GM21390 (cell line): ENCODE results near the gene TCF7.
"Not testable (repeated sequence)": the region's sequence is repeated elsewhere in the genome, so short reads cannot be mapped to it uniquely, and the experiment has no call there.

Experiments used
- ATAC-seq: cut with Tn5 transposase; IDR thresholded peaks from one replicate; pipeline ENCODE4 v1.9.1; 2021; ENCODE audit not compliant: unreplicated experiment

TCF7 gene

GRCh38 chr5:134143431-134143830 lies 28.9 kb downstream of the TCF7 start:
- no peak for ATAC-seq

DNA sequence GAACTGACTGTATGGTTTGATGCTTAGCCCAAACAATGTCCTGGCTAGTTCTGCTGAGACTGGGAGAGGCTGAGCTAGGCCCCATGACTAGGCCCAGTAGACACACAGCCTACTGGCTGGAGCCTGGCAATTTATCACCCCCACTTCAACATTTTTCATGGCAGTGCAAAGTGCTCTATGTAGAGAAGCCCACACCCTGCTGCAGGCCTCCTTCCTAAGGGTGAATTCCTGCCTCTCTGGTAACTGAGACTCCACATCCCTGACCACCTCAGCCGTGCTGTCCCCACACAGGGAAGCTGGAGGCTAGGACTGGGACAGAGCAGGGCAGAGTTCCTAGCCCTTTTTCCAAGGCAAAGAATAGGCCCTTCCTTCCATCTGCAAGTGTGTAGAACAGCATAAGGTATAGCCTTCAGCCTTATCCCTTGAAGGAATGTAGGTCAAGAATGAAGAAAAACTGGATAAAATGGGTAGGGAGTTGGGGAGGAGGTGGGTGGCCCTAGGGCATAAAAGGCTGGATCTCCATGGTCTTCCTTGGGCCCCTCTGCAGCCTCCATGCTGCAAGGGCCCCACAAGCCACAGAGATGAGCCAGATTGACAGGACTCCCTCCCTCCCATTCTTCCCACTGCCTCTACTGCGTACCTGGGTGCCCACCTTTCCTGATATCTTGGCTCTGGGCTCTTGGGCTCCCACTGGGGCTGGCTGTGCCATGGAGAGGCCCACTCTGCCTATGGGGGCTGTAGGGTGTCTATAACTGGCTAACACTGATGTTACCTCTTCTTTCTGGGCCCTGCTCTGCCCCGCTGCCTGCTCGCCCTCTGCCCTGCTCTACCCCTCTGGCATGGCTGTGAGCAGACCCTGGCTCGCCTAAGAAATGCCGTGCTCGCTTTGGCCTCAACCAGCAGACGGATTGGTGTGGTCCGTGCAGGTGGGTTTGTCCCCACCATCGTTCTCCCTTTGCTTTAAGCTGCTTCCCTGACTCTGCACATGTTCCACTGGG lies 29.8 kb downstream of the TCF7 start:
- no peak for ATAC-seq

DNA sequence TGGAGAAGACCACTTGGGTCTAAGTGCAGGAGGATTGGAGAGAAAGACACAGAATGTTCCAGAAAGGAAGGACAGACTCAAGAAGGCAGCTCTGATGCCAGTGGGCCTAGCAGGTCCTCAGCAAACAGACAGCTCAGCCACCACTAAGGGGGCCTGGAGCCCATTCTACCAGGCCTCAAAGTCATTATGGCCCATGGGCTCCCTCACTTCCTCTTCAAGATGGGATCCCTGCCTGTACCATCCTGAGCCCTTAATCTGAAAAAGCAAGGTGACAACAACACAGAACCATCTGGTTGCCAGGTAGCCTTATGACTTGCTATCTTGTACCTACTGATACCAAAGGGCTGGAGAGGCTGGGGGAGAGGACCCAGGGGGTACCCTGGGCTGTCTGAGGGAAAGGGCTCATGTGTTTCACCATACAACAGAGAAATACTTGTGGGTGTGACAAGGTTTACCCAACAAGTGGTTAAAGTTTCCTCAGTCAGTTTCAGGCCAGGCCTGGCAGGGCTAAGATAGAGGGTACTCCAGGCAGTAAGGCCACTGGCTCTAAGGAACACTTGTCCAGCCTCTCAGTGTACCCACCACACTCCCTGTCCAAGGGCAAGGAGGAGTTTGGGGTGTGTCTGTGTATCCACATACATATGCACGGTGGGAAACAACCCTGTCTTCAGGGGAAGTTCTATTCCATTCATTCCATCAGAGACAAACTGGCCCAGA lies 30.7 kb downstream of the TCF7 start:
- ATAC-seq, result no peak

GRCh38 chr5:134145779-134146581 lies 31.5 kb downstream of the TCF7 start:
- ATAC-seq, result peak; percentile 65

DNA sequence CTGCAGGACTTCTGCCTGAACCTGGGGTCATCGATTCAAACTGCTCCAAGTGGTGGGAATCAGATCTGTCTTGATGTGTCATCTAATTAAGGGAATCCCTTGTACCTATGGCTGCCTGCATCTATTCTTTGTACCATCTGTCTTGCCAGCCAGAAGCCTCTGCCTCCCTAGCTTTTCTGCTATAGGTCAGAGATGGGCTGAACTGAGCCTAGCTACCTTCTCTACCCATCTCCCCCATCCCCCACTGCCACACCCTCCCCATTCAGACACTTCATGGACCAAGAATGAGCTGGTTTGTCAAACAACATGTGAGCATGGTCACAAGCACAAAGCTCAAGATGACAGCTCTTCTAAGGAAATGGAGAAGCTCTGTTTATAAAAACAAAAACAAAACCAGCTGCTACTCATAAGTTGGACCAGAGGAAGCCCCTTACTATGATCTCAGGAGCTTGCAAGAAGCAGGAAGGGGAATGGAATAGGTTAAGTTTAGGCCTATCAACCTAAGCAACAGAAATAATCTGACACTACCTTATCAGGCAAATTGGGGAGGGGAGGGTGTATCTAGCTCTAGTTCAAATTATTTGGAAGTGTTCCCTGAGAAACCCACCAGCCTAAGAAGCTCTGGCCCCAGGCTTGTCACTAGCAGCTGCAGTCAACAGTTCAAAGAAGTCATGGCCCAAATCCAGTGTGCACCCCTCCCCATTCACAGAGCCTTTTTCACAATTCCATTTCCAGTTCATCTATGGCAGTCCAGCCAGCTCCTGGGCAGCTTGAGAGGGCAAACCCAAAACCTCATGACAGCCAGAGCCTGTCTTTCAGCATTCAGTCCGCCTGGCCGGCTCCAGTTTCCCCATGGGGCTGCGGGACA lies 32.4 kb downstream of the TCF7 start:
- no peak for ATAC-seq

DNA sequence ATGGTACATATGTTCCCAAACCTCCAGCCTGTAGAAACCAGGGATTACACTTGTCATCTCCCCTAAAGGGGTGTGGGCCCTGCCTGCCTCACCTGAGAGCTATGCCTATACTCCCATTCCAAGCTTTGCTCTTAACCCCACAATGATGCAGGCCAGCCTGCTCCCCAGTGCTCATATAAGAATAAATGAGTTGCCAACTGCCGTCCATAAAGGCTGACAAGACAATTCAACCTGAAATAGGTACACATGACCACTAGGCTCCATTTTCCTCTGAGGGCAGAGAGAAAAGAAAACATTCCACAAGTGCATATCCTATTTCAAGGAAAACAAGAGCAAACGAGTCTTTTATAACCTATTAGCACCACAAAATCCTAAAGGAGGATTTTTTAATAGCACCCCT lies 33.8 kb downstream of the TCF7 start:
- ATAC-seq, result no peak

DNA sequence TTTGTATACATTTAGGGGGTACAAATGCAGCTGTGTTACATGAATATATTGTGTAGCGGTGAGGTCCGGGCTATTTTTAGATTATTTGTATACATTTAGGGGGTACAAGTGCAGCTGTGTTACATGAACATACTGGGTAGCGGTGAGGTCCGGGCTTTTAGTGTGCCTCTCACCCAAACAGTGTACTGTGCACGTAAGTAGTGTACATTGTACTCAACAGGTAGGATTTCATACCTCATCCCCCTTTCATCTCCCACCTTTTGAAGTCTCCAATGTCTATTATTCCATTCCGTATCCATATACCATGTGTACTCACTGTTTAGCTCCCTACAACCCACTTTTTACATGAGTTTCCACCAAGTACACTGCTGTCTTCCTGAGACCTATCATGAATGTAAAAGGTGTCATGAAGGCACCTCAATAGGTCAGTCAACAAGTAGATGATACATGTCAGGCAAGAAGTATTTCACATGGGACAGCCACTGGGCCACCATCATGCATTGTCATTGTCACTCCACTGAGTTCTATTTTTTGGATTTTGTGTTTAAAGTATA lies 34.6 kb downstream of the TCF7 start:
- no peak for ATAC-seq

- no peak for ATAC-seq
Observed at GRCh38 chr5:134149571-134150303, 35.3 kb downstream of the TCF7 start.

DNA sequence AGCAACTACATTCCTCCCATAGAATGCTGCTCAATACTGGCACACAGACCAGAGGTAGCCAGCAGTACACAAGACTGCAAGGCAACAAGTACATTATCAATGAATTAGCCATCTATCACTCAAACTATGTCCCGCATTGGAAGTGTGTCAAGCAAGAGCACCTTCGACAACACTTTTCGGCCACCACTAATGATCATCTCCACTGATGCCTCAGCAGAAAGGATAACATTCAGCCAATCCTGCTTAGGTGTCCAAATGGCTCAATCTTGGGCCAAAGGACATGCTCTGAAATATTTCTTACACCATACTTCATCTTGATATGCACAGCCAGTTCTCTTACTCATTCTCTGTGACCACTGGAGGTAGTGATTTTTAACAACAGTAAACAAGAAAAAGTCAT lies 37.2 kb downstream of the TCF7 start:
- no peak for ATAC-seq

DNA sequence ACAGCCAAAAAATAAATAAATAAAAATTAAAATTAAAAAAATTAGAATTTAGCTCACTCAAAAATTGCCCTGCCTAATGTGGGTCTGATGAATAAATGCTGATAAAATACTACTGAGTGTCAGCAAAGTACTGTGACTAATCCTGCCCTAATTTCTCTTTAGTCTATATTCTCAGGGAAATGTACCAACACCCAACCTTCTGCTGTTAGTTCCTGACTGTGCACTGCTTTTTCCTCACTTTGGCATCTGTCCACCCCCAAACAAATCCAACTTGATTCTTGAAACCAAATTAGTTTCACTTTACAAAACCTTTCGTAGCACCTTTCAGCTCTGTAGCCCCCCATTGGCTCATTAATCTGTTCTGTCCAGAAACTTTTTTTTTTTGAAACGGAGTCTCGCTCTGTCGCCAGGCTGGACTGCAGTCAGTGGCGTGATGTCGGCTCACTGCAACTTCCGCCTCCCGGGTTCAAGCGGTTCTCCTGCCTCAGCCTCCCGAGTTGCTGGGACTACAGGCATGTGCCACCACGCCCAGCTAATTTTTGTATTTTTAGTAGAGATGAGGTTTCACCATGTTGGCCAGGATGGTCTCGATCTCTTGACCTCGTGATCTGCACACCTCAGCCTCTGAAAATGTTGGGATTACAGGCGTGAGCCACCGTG lies 37.8 kb downstream of the TCF7 start:
- ATAC-seq, result not testable (repeated sequence)

GRCh38 chr5:134153241-134153640 lies 38.8 kb downstream of the TCF7 start:
- ATAC-seq, result no peak

DNA sequence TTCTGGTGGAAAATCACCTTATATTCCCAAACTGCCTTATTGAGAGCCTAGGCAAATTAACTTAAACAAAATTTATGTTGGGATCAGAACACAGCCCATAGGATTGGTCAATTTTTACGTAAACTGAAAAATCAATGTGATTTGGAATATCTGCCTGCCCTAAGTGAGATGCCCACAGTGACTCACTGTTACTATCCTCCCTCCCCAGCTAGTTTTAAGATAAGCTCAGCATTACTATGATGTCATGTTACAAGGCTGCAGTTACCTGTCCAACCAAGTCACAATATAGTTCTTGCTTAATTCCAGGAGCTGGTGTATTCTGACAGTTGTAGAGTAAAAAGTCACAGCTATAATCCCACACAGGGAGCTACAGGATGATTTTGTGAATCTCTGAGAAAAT lies 39.2 kb downstream of the TCF7 start:
- no peak for ATAC-seq

- ATAC-seq, result no peak
Observed at GRCh38 chr5:134161513-134162395, 47.3 kb downstream of the TCF7 start.

GRCh38 chr5:134162592-134162991 lies 48.1 kb downstream of the TCF7 start:
- ATAC-seq, result no peak

DNA sequence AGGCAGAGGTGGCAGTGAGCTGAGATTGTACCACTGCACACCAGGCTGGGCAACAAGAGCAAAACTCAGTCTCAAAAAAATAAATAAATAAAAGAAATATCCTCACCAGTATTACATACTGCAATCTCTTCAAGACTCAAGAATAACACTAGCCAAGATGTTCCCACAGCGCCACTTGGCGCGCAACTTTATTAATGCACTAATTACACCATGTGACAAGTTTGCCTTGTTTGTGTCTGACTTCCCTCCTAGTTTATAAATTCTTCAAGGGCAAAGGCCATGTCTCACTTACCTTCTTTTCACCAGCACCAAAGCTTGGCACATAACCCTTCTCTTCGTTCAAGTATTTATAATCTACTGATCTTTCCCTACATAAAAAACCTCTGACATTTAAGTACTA lies 57.5 kb downstream of the TCF7 start:
- ATAC-seq, result no peak

DNA sequence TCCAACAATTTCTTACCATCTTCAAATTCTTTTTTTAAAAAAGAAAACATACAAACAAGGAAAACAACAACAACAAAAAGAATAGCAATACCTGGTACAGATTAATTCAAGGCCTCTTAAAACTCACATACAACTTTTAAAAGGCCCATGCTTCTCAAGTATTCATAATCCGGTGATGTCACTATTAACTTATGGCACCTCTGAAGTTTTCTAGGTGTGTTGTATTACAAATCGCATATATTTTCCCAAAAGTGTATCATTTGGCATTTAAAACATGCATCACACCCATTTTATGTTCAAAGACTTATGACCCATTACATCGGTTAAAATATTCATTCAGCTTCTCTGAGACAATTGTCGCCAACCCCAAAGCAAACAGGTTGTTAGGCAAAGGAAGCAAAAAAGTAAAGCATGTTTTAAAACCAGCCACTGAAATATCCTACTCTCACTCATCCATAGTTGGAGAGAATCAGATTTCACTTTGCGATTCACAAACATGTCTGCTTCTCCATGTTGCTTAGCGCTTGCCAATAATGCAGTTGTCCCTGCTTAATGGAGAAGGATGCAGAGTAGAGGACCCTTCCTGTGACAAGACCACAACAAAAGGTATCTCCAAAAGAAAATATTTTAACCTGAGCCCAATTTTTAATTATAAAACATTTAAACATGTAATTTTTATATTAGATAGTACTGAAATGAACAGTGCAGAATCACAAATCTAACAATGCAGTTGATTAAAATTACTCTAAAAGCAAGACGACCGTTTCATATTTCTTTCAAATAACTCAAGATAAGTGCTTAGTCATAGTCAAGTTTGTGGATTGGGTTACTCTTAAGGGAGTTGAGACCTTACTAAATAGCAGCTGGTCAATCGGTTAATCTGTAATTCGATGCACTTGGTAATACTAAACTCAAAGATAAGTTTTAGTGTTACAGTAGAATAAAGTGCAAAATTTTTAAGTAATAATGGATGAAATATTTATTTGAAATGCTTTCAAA lies 60.7 kb downstream of the TCF7 start:
- ATAC-seq, result no peak
